Adrenal gland (tissue), 12 donors: ENCODE measurements around the gene KRTAP5-5. TPM values are rescaled to one million over a fixed set of nuclear protein-coding genes. Genes with fewer than 3 reads are reported as not detected.

Source experiments
- DNase-seq, 7 donors: peaks; one replicate each; pipeline ENCODE4 v3.0.0-alpha.2; 2019 to 2020
- H3K27ac ChIP-seq, 5 donors: fragments of 200-600 bp; sonication (generic) in 4 of 5; 1 replicate in 3 of 5; 2 replicates in 2 of 5; pipeline versions ENCODE4 v1.5.1 to v1.8.0; 2016 to 2020; ENCODE audit warnings: mild to moderate bottlenecking in 1 of 5
- H3K27me3 ChIP-seq: fragments of 200-600 bp; 2 replicates; pipeline ENCODE4 v1.8.0; 2021
- H3K36me3 ChIP-seq, 2 donors: fragments of 200-600 bp; replicated peaks in 1 of 2; 1 replicate in 1 of 2; 2 replicates in 1 of 2; pipeline versions ENCODE4 v1.5.1 to v1.8.0; 2018 to 2022
- H3K4me1 ChIP-seq, 2 donors: fragments of 200-600 bp; replicated peaks in 1 of 2; 1 replicate in 1 of 2; 2 replicates in 1 of 2; pipeline versions ENCODE4 v1.5.1 to v1.8.0; 2018 to 2021
- H3K4me3 ChIP-seq, 4 donors: fragments of 200-600 bp; sonication (generic) in 3 of 4; one replicate each; pipeline ENCODE4 v1.5.1; 2016 to 2018
- H3K9me3 ChIP-seq, 3 donors: fragments of 200-600 bp; sonication (generic) in 1 of 3; replicated peaks in 1 of 3; 1 replicate in 2 of 3; 2 replicates in 1 of 3; pipeline versions ENCODE4 v1.5.1 to v1.8.0; 2016 to 2021
- CTCF ChIP-seq, 6 experiments: fragments of 450-650 bp in 4 of 6; fragments of 200-600 bp in 2 of 6; sonication (generic) in 1 of 6; IDR thresholded peaks; 1 replicate in 5 of 6; 2 replicates in 1 of 6; pipeline versions ENCODE4 v1.5.1 to v1.8.0; 2016 to 2021; ENCODE audit warnings: antibody characterized with exemption in 6 of 6, mild to moderate bottlenecking in 2 of 6, moderate library complexity in 1 of 6
- POLR2A ChIP-seq, 2 donors: fragments of 450-650 bp; IDR thresholded peaks; one replicate each; pipeline ENCODE4 v1.6.1; 2017; ENCODE audit warnings: antibody characterized with exemption in 2 of 2, mild to moderate bottlenecking in 2 of 2, moderate library complexity in 1 of 2
- WGBS, 4 donors: extraction: QIAGEN DNeasy Blood & Tissue Kit in 2 of 4; methylation state at CpG; one replicate each; pipeline versions ENCODE4 v1.1.5 to v1.1.7; 2013 to 2017; 5-methylcytosine and 5-hydroxymethylcytosine counted together
- intact Hi-C, 2 donors: fragments of 100-400 bp; cut with DNase I; formaldehyde crosslinking; loops; one replicate each; pipeline versions ENCODE4 v1.14.1 to v1.15.0; 2022 to 2023
- polyA plus RNA-seq, 3 donors: library from polyadenylated mRNA; stranded (reverse); fragments of 200-250 nt in 2 of 3; fragments of 350-450 nt in 1 of 3; fragmentation: Illumina TruSeq in 1 of 3; extraction: RNeasy Lipid Tissue Mini Kit (QIAGEN cat#74804) in 1 of 3; gene quantifications; one replicate each; pipeline ENCODE4 v1.2.3, GENCODE V29; 2013 to 2014
- total RNA-seq, 9 donors: library from RNA; depleted of rRNA in 4 of 9; stranded (reverse); fragments of >200 nt in 4 of 9; fragments of 120-200 nt in 1 of 9; fragmentation: NEBNext Ultra II Directional in 1 of 9; extraction: Animal tissue kit (Norgen Biotek cat#: 25700) in 1 of 9; gene quantifications; one replicate each; pipeline versions ENCODE4 v1.1.0 to v1.2.4, GENCODE V29; 2013 to 2023
- donor health status: healthy with polysubstance abuse.
- donor health status: Bipolar disorder and iron deficiency.
- donor health status: DM: yes; HTN: yes; CAD: no.
- donor health status: DM: no; HTN: no; CAD: no.
- donor health status: DM: no; HTN: no; CAD: no.
- donor health status: DM: yes; HTN: yes; CAD: no.

The KRTAP5-5 gene
- total and polyA plus RNA-seq, 12 donors, result not detected

- DNase-seq, result no peak
- Histone ChIP-seq H3K27ac (no peak overlapping the region), H3K27me3 (peaks cover 20% of the 10 kb centered on the region), H3K4me1 (no peaks in the 10 kb centered on the region), H3K9me3 (no peaks in the 10 kb centered on the region), H3K4me3 (no peak overlapping the region), H3K36me3 (no peaks in the 10 kb centered on the region)
- intact Hi-C loops, result no loop called here
- TF ChIP-seq POLR2A (IDR thresholded peaks at IDR 0.05) (no peak), CTCF (IDR thresholded peaks at IDR 0.05) (no peak)
- WGBS, 4 donors, result 49 to 80% (median 69%) methylated on average over 1 to 2 of the region's 2 CpGs
Measured at GRCh38 chr11:1630271-1630670, 696 bp downstream of the KRTAP5-5 start.

GRCh38 chr11:1631066-1631568 lies 1.5 kb downstream of the KRTAP5-5 start:
- no peaks in the 10 kb centered on the region for H3K36me3 ChIP-seq
- no peaks in the 10 kb centered on the region for H3K9me3 ChIP-seq
- DNase-seq, result no peak
- 58 to 78% (median 62%) methylated on average over 12 to 13 of the region's 13 CpGs for WGBS, 4 donors
- peaks cover 19% of the 10 kb centered on the region for H3K27me3 ChIP-seq
- H3K27ac ChIP-seq, result no peak overlapping the region
- no peaks in the 10 kb centered on the region for H3K4me1 ChIP-seq
- intact Hi-C loops, result no loop called here
- no peak overlapping the region for H3K4me3 ChIP-seq
- TF ChIP-seq CTCF (IDR thresholded peaks at IDR 0.05) (no peak), POLR2A (IDR thresholded peaks at IDR 0.05) (no peak)

- no peaks in the 10 kb centered on the region for H3K36me3 ChIP-seq
- no peak for DNase-seq
- no peak overlapping the region for H3K4me3 ChIP-seq
- TF ChIP-seq POLR2A (IDR thresholded peaks at IDR 0.05), result no peak
- TF ChIP-seq CTCF (IDR thresholded peaks at IDR 0.05), result no peak
- 60 to 66% (median 62%) methylated on average over 6 to 11 of the region's 11 CpGs for WGBS, 4 donors
- H3K27ac ChIP-seq, result no peak overlapping the region
- intact Hi-C loops, result no loop called here
- no peaks in the 10 kb centered on the region for H3K9me3 ChIP-seq
- H3K27me3 ChIP-seq, result peaks cover 22% of the 10 kb centered on the region
- H3K4me1 ChIP-seq, result no peaks in the 10 kb centered on the region
Measured at GRCh38 chr11:1632053-1632714, 2.6 kb downstream of the KRTAP5-5 start.

GRCh38 chr11:1633864-1634263 lies 4.3 kb downstream of the KRTAP5-5 start:
- DNase-seq, result no peak
- Histone ChIP-seq H3K4me3 (no peak overlapping the region), H3K36me3 (no peaks in the 10 kb centered on the region), H3K9me3 (no peaks in the 10 kb centered on the region), H3K27me3 (peaks cover 14% of the 10 kb centered on the region), H3K27ac (no peak overlapping the region), H3K4me1 (no peaks in the 10 kb centered on the region)
- WGBS, 4 donors, result 82 to 84% (median 83%) methylated on average over 10 of the region's 10 CpGs
- TF ChIP-seq POLR2A (IDR thresholded peaks at IDR 0.05), result no peak
- TF ChIP-seq CTCF (IDR thresholded peaks at IDR 0.05), result no peak
- intact Hi-C loops, result no loop called here
